Neuronal stem cell (in vitro differentiated cells): ENCODE data around the gene PPP1R3F.

Experiments
- DNase-seq: peaks from one replicate; pipeline ENCODE4 v3.0.0-alpha.2; 2013; ENCODE audit warnings: low spot score
- H2AFZ ChIP-seq: one replicate; pipeline ENCODE4 v1.6.1; 2013; ENCODE audit warnings: mild to moderate bottlenecking, low read length, inconsistent platforms
- H2AK5ac ChIP-seq: 2 replicates; pipeline ENCODE4 v1.6.1; 2013; ENCODE audit warnings: low read depth, mild to moderate bottlenecking, inconsistent platforms, low read length, moderate library complexity, mixed read lengths
- H2BK120ac ChIP-seq: 2 replicates; pipeline ENCODE4 v1.6.1; 2013; ENCODE audit warnings: low read depth, mild to moderate bottlenecking, inconsistent platforms, low read length, moderate library complexity, mixed read lengths
- H2BK12ac ChIP-seq: one replicate; pipeline ENCODE4 v1.6.1; 2013; ENCODE audit warnings: low read length, inconsistent platforms
- H2BK15ac ChIP-seq: 2 replicates; pipeline ENCODE4 v1.6.1; 2013; ENCODE audit warnings: mild to moderate bottlenecking, low read length, inconsistent platforms, mixed read lengths
- H2BK5ac ChIP-seq: one replicate; pipeline ENCODE4 v1.6.1; 2013; ENCODE audit warnings: inconsistent platforms, mild to moderate bottlenecking, low read length, moderate library complexity
- H3K14ac ChIP-seq: one replicate; pipeline ENCODE4 v1.6.1; 2013; ENCODE audit warnings: low read length, inconsistent platforms
- H3K18ac ChIP-seq: 2 replicates; pipeline ENCODE4 v1.6.1; 2013; ENCODE audit warnings: low read length, inconsistent platforms
- H3K23ac ChIP-seq: 2 replicates; pipeline ENCODE4 v1.6.1; 2013; ENCODE audit warnings: low read depth, mild to moderate bottlenecking, mixed read lengths, low read length, inconsistent platforms; ENCODE audit not compliant: poor library complexity
- H3K27ac ChIP-seq: replicated peaks from 3 replicates; pipeline ENCODE4 v1.5.1; 2013; ENCODE audit warnings: low read length, inconsistent platforms
- H3K27me3 ChIP-seq, 3 experiments: 2 replicates each; pipeline ENCODE4 v1.6.1; 2013; ENCODE audit warnings: low read length in 3 of 3, mild to moderate bottlenecking in 2 of 3, inconsistent platforms in 1 of 3, low read depth in 1 of 3, mixed read lengths in 1 of 3, moderate library complexity in 1 of 3; ENCODE audit not compliant: control insufficient read depth in 3 of 3, insufficient read depth in 3 of 3
- H3K36me3 ChIP-seq, 2 donors: replicated peaks in 1 of 2; 2 replicates each; pipeline ENCODE4 v1.6.1; 2013; ENCODE audit warnings: low read length in 2 of 2; ENCODE audit not compliant: control insufficient read depth in 2 of 2, insufficient read depth in 2 of 2
- H3K4ac ChIP-seq: 2 replicates; pipeline ENCODE4 v1.6.1; 2013; ENCODE audit warnings: inconsistent platforms, mild to moderate bottlenecking, low read length, moderate library complexity
- H3K4me1 ChIP-seq, 2 donors: 1 replicate in 1 of 2; 2 replicates in 1 of 2; pipeline ENCODE4 v1.6.1; 2013; ENCODE audit warnings: low read length in 2 of 2, low read depth in 1 of 2; ENCODE audit not compliant: control insufficient read depth in 2 of 2, insufficient read depth in 1 of 2
- H3K4me2 ChIP-seq: one replicate; pipeline ENCODE4 v1.6.1; 2013; ENCODE audit warnings: mild to moderate bottlenecking, low read length, inconsistent platforms; ENCODE audit not compliant: insufficient read depth, poor library complexity, severe bottlenecking
- H3K4me3 ChIP-seq, 2 donors: 2 replicates each; pipeline ENCODE4 v1.5.1; 2013; ENCODE audit warnings: low read length in 2 of 2, mild to moderate bottlenecking in 2 of 2, inconsistent platforms in 1 of 2, moderate library complexity in 1 of 2
- H3K79me1 ChIP-seq: one replicate; pipeline ENCODE4 v1.6.1; 2013; ENCODE audit warnings: low read depth, mild to moderate bottlenecking, inconsistent platforms, low read length, moderate library complexity
- H3K9ac ChIP-seq: one replicate; pipeline ENCODE4 v1.6.1; 2013; ENCODE audit warnings: mild to moderate bottlenecking, low read depth, low read length, inconsistent platforms; ENCODE audit not compliant: poor library complexity
- H3K9me3 ChIP-seq, 2 donors: replicated peaks in 1 of 2; 2 replicates each; pipeline versions ENCODE3 to v1.6.1; 2013; ENCODE audit warnings: low read length in 2 of 2, mild to moderate bottlenecking in 2 of 2, inconsistent platforms in 1 of 2, low read depth in 1 of 2, mixed read lengths in 1 of 2, moderate library complexity in 1 of 2; ENCODE audit not compliant: control insufficient read depth in 2 of 2, insufficient read depth in 1 of 2
- H4K8ac ChIP-seq: one replicate; pipeline ENCODE4 v1.6.1; 2013; ENCODE audit warnings: low read depth, mild to moderate bottlenecking, inconsistent platforms, low read length, moderate library complexity
- H4K91ac ChIP-seq: one replicate; pipeline ENCODE4 v1.6.1; 2013; ENCODE audit warnings: low read length, low read depth, mild to moderate bottlenecking, inconsistent platforms; ENCODE audit not compliant: poor library complexity
- WGBS, 2 donors: extraction: QIAGEN DNeasy Blood & Tissue Kit; methylation state at CpG; one replicate each; pipeline ENCODE4 v1.1.7; 2013; ENCODE audit warnings: missing lambda C conversion rate in 2 of 2, mixed read lengths in 1 of 2; ENCODE audit not compliant: insufficient read length in 2 of 2, insufficient replicate concordance in 1 of 2; ENCODE audit errors: extremely low coverage in 2 of 2; 5-methylcytosine and 5-hydroxymethylcytosine counted together

Gene PPP1R3F

GRCh38 chrX:49257846-49258748 is 11.5 kb upstream of the PPP1R3F start:
- Histone ChIP-seq H3K18ac (no peak overlapping the region), H2BK5ac (no peak overlapping the region), H3K27me3 (no peaks in the 10 kb centered on the region), H3K9ac (no peak overlapping the region), H3K14ac (no peak overlapping the region), H3K4me3 (no peak overlapping the region), H3K23ac (no peak overlapping the region), H3K79me1 (no peaks in the 10 kb centered on the region), H2BK15ac (no peak overlapping the region), H2AK5ac (no peak overlapping the region), H3K4me1 (no peaks in the 10 kb centered on the region), H3K27ac (no peak overlapping the region), H3K4ac (no peak overlapping the region), H3K36me3 (no peaks in the 10 kb centered on the region), H2BK120ac (no peak overlapping the region), H4K8ac (no peak overlapping the region), H4K91ac (no peak overlapping the region), H3K4me2 (no peak overlapping the region), H2BK12ac (no peak overlapping the region), H3K9me3 (no peaks in the 10 kb centered on the region), H2AFZ (no peak overlapping the region)
- WGBS, 2 donors, result no CpG with 5 or more reads among the region's 20 CpGs
- no peak for DNase-seq

- Histone ChIP-seq H2BK12ac (no peak overlapping the region), H3K4ac (no peak overlapping the region), H3K4me1 (no peaks in the 10 kb centered on the region), H2BK120ac (no peak overlapping the region), H3K79me1 (no peaks in the 10 kb centered on the region), H3K27me3 (no peaks in the 10 kb centered on the region), H3K4me2 (no peak overlapping the region), H2AK5ac (no peak overlapping the region), H3K27ac (no peak overlapping the region), H3K4me3 (no peak overlapping the region), H3K18ac (no peak overlapping the region), H3K36me3 (no peaks in the 10 kb centered on the region), H3K14ac (no peak overlapping the region), H3K9ac (no peak overlapping the region), H4K91ac (no peak overlapping the region), H3K23ac (no peak overlapping the region), H2BK5ac (no peak overlapping the region), H4K8ac (no peak overlapping the region), H2AFZ (no peak overlapping the region), H3K9me3 (no peaks in the 10 kb centered on the region), H2BK15ac (no peak overlapping the region)
- DNase-seq, result no peak
- no CpG with 5 or more reads among the region's 5 CpGs for WGBS, 2 donors
These were observed 10.9 kb upstream of the PPP1R3F start for GRCh38 chrX:49258749-49259124.

- Histone ChIP-seq H3K4me3 (no peak overlapping the region), H4K91ac (no peak overlapping the region), H3K9ac (no peak overlapping the region), H3K27ac (no peak overlapping the region), H2AK5ac (no peak overlapping the region), H2BK12ac (no peak overlapping the region), H2BK120ac (no peak overlapping the region), H4K8ac (no peak overlapping the region), H2AFZ (no peak overlapping the region), H3K9me3 (no peaks in the 10 kb centered on the region), H3K23ac (no peak overlapping the region), H3K4me1 (no peaks in the 10 kb centered on the region), H3K4me2 (no peak overlapping the region), H2BK5ac (no peak overlapping the region), H3K18ac (no peak overlapping the region), H3K36me3 (no peaks in the 10 kb centered on the region), H2BK15ac (no peak overlapping the region), H3K4ac (no peak overlapping the region), H3K14ac (no peak overlapping the region), H3K27me3 (no peaks in the 10 kb centered on the region), H3K79me1 (no peaks in the 10 kb centered on the region)
- no peak for DNase-seq
- WGBS, 2 donors, result no CpG with 5 or more reads among the region's 17 CpGs
These were observed 9.2 kb upstream of the PPP1R3F start for GRCh38 chrX:49260221-49260985.

GRCh38 chrX:49262603-49263002 is 7.0 kb upstream of the PPP1R3F start:
- H3K14ac ChIP-seq, result no peak overlapping the region
- no peaks in the 10 kb centered on the region for H3K9me3 ChIP-seq
- H3K23ac ChIP-seq, result no peak overlapping the region
- H2BK120ac ChIP-seq, result no peak overlapping the region
- no CpG with 5 or more reads among the region's 1 CpG for WGBS, 2 donors
- no peak overlapping the region for H3K4me2 ChIP-seq
- H3K27ac ChIP-seq, result no peak overlapping the region
- H3K27me3 ChIP-seq, result no peaks in the 10 kb centered on the region
- H2AFZ ChIP-seq, result no peak overlapping the region
- no peak for DNase-seq
- no peak overlapping the region for H2BK12ac ChIP-seq
- no peak overlapping the region for H3K18ac ChIP-seq
- H2AK5ac ChIP-seq, result no peak overlapping the region
- H3K36me3 ChIP-seq, result no peaks in the 10 kb centered on the region
- no peak overlapping the region for H3K4ac ChIP-seq
- no peak overlapping the region for H4K8ac ChIP-seq
- H3K79me1 ChIP-seq, result no peaks in the 10 kb centered on the region
- H3K9ac ChIP-seq, result no peak overlapping the region
- no peak overlapping the region for H2BK5ac ChIP-seq
- no peak overlapping the region for H2BK15ac ChIP-seq
- H3K4me1 ChIP-seq, result no peaks in the 10 kb centered on the region
- no peak overlapping the region for H3K4me3 ChIP-seq
- no peak overlapping the region for H4K91ac ChIP-seq
